Measurements from ENCODE around the gene ID4. TPM values are rescaled to one million over a fixed set of nuclear protein-coding genes. Genes with fewer than 3 reads are reported as not detected.

The ID4 gene
- total RNA-seq, 6 experiments from 2014 or later, result 0.39 to 5.5 (median 1.3) TPM

DNA sequence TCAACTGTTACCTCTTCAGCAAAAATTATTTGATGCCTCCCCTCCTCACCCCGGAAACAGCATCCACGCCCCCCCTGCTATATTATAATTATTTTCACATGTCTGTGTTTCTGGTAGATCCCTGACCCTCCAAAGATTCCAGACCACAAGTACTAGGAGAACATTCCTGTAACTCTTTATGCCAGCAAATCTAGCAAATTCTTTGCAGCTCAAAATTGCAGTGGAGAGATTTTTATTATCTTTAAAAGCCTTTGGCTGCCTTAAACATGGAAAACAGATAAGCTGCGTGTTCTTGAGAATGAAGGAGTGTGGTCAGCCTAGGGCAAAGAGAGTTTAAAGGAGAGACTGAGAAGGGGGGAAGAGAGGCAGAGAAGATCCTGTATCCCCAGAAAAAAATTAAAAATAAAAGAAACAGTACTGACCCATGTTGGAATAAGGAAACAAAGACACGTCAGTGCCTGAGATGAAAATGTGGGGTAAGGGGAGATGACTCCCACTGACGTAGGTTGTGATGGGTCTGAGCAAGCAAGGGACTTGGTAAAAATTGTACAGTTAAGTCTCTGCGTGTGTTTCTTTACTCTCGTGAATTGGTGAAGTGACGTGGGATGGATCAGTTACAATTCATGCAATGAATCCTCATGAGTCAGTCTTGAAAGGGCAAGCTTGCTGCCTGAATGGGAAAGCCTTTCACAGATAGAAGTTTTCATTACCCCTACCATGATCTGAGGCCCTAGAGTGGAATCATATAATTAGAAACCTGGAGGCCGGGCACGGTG, 8.3 kb downstream of the ID4 start:
- H3K4me1 ChIP-seq, result no peaks in the 10 kb centered on the region
- ATAC-seq (no peak), DNase-seq (no peak)
- no peak overlapping the region for H3K4me3 ChIP-seq
- H3K36me3 ChIP-seq, result no peaks in the 10 kb centered on the region
- no peak overlapping the region for H3K27ac ChIP-seq
- no peaks in the 10 kb centered on the region for H3K9me3 ChIP-seq
- 62% methylated on average over 10 of the region's 10 CpGs for WGBS (ENCODE audit: insufficient coverage, low coverage, low lambda C conversion rate, missing lambda C conversion rate)
- intact Hi-C loops (cut with DNase I), result no loop called here
- TF ChIP-seq POLR2A (IDR thresholded peaks at IDR 0.05), result no peak
- TF ChIP-seq, protein P1, sequence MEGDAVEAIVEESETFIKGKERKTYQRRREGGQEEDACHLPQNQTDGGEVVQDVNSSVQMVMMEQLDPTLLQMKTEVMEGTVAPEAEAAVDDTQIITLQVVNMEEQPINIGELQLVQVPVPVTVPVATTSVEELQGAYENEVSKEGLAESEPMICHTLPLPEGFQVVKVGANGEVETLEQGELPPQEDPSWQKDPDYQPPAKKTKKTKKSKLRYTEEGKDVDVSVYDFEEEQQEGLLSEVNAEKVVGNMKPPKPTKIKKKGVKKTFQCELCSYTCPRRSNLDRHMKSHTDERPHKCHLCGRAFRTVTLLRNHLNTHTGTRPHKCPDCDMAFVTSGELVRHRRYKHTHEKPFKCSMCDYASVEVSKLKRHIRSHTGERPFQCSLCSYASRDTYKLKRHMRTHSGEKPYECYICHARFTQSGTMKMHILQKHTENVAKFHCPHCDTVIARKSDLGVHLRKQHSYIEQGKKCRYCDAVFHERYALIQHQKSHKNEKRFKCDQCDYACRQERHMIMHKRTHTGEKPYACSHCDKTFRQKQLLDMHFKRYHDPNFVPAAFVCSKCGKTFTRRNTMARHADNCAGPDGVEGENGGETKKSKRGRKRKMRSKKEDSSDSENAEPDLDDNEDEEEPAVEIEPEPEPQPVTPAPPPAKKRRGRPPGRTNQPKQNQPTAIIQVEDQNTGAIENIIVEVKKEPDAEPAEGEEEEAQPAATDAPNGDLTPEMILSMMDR (IDR thresholded peaks at IDR 0.05), result no peak
- peaks cover 0 to 4% of the 10 kb centered on the region in 2 donors for H3K27me3 ChIP-seq

DNA sequence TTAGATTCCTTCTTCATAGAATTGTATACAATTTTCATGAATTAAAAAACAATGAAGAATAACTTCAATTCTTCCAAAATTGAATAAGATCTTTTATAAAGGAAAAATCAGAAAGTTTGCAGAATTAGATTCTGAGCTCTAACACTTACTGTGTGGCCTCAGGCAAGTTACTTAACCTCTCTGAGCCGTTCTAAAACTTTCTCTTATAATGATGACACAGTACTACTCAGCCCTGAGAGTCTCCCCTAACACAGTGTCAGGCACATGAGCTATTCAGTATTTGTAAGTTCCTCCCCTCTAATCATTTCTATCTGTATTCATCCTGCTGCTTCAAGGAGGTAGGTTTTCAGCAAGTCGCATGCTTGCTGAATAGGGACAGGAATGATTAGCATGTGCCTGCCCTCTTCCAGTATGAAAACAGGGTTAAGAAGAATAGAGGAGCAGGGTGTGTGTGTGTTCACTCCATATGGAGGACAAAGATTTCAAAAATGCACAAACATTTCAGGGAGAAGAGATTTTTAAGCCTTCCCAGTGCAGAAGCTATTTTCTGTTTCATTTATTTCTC, 11.4 kb downstream of the ID4 start:
- DNase-seq (no peak), ATAC-seq (no peak)
- no peak overlapping the region for H3K27ac ChIP-seq
- H3K4me1 ChIP-seq, result no peaks in the 10 kb centered on the region
- intact Hi-C loops (cut with DNase I), result no loop called here
- no peaks in the 10 kb centered on the region for H3K9me3 ChIP-seq
- H3K4me3 ChIP-seq, result no peak overlapping the region
- TF ChIP-seq, protein P1 (IDR thresholded peaks at IDR 0.05), result no peak
- TF ChIP-seq POLR2A (IDR thresholded peaks at IDR 0.05), result no peak
- H3K27me3 ChIP-seq, result no peaks in the 10 kb centered on the region
- 48% methylated on average over 2 of the region's 2 CpGs for WGBS (ENCODE audit: insufficient coverage, low coverage, low lambda C conversion rate, missing lambda C conversion rate)
- no peaks in the 10 kb centered on the region for H3K36me3 ChIP-seq

DNA sequence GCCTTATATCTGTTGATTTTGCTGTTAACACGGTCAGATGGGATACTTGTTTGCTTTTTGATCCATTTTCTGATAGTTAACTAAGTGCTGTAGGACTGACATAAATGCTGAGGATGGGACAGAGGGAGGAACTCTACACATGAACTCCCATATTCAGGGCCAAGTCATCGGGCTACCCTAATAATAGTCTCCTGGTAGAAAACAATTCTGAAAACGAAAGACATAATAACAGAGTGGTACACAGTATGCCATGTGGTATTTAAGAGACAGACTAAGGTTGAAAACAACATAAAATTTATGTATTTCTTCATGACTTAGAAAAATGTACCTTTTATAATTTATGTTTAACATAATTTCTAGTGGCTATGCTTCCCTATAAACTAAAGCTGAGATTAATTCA, 12.0 kb downstream of the ID4 start:
- TF ChIP-seq, protein P1 (IDR thresholded peaks at IDR 0.05), result no peak
- no peak for TF ChIP-seq POLR2A (IDR thresholded peaks at IDR 0.05)
- DNase-seq (no peak), ATAC-seq (no peak)
- no peak overlapping the region for H3K4me3 ChIP-seq
- intact Hi-C loops (cut with DNase I), result no loop called here
- H3K27me3 ChIP-seq, result no peaks in the 10 kb centered on the region
- no peaks in the 10 kb centered on the region for H3K4me1 ChIP-seq
- no peak overlapping the region for H3K27ac ChIP-seq
- no peaks in the 10 kb centered on the region for H3K9me3 ChIP-seq
- WGBS (ENCODE audit: insufficient coverage, low coverage, low lambda C conversion rate, missing lambda C conversion rate), result 25% methylated on average over 3 of the region's 3 CpGs
- no peaks in the 10 kb centered on the region for H3K36me3 ChIP-seq

DNA sequence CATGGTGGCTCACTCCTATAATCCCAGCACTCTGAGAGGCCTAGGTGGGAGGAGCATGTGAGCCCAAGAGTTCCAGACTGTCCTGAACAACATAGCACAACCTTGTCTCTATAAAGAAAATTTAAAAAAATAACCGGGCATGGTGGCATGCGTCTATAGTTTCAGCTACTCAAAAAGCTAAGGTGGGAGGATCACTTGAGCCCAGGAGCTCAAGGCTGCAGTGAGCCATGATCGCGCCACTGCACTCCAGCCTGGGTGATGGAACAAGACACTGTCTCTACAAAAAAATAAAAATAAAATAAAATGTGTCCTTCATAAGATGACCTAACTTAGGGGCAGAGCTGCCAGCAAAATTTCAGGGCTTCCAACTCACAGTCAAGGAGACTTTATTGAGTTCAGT, 12.6 kb downstream of the ID4 start:
- DNase-seq, result no peak
- Histone ChIP-seq H3K27ac (no peak overlapping the region), H3K9me3 (no peaks in the 10 kb centered on the region), H3K4me1 (no peaks in the 10 kb centered on the region), H3K36me3 (no peaks in the 10 kb centered on the region), H3K4me3 (no peak overlapping the region), H3K27me3 (no peaks in the 10 kb centered on the region)
- TF ChIP-seq, protein P1 (IDR thresholded peaks at IDR 0.05), result no peak
- TF ChIP-seq POLR2A (IDR thresholded peaks at IDR 0.05), result no peak
- 86% methylated on average over 3 of the region's 4 CpGs for WGBS (ENCODE audit: insufficient coverage, low coverage, low lambda C conversion rate, missing lambda C conversion rate)
- intact Hi-C loops (cut with DNase I), result no loop called here
- ATAC-seq, result no peak
